Measurements from ENCODE around the gene SLC7A14.
"Not testable (repeated sequence)": the region's sequence is repeated elsewhere in the genome, so short reads cannot be mapped to it uniquely, and the experiment has no call there.

Gene SLC7A14

DNA sequence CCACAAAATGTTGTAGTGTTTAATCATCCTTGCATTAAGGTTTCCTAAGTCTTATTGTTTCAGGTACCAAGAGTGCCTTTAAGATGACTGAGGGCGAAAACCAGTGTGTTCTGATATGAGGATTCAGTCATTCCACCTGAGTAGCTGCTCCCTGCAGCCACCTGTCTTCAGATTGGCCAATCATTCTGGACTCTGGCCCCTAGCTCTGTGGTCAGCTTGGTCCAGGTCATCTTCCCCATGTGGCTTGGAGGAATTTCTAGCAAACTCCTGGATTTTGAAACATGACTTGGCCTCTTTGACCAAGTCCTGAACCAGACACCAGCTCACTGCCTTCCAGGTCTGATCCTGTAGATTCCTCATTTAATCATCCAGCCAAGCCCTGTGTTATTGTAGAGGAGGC, 7.8 kb upstream of the SLC7A14 start:
- no peak for DNase-seq (ENCODE audit: low spot score)

DNA sequence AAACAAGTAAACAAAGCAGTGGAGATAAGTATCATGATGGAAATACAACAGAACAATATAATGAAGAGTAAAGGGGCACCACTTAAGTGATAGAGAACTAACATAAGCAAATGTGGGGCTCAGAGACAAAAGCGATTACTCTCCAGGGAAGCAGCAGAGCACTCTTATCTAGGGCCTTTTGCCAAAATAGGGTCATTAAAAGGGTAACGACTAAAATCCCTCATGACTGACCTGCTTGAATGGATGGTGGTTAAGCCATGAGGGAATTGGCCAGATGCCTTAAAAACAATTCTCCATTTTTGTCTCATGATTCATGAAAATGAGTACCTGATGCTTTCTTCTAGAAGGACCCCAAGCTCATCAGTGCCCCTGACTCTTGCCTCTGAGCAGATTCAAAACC, 3.2 kb upstream of the SLC7A14 start:
- no peak for DNase-seq (ENCODE audit: low spot score)

DNA sequence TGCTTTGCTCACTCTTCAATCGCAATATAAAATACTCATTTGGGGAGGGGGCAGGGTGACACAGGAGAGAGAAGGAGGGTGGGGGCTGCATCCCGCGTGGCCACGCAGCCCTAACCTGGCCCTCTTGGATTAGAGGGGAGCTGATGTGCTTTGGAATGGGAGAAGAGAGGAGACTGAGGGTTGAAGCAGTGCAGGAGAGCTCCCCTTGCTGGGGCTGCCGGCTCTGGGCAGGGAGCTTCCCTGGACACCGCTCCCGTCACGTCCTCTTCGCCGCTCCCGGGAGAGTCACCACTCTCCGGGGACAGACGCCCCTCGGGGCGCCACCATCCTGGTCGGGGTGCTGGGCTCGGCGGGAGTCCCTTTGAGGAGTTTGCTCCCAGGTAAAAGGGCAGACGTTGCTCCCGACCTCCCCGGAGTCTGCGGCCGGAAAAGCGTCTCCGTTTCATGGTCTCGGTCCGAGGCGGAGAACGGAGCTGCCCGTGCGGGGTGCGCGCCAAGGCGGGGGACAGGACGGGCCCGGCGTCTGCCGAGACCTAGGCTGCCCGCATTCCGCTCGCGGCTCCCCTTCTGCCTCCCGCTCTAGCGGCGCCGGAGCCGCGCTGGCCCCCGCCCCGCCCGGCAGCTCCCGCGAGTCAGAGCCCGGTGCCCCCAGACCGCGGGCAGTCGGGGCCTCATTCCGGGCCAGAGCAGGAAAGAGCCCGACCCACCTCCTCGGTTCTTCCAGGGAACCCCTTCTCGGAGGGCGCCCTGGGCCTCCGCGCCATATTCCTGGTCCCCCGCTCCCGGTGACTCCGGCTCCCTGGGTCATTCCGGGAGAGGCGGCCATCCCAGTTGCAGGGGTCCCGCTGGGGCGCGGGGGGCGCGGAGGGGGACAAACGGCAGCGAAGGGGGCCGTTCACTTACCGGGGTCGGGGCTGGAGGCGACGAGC, 603 bp downstream of the SLC7A14 start:
- DNase-seq (ENCODE audit: low spot score) = no peak

DNA sequence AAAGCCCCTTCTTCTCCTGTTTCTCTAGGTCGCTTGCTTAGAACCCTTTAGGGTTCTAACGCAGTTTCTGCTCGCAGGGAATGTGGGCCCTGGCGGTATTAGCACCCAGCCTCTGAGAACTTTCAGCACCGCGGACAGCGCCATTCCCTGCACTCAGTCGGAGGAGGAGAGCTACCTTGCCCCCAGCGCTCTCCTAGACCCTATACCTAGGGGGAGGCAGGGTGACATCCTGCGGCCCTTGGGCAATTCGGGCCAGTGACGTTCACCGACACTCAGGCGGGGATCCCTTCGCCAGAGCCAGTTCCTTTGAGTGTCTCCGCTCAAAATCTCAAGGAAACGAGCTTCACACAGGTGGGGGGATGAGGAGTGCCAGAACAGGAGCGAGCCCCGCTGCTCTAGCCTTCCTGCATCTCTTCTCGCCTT, 1.3 kb downstream of the SLC7A14 start:
- DNase-seq (ENCODE audit: low spot score) = no peak

DNA sequence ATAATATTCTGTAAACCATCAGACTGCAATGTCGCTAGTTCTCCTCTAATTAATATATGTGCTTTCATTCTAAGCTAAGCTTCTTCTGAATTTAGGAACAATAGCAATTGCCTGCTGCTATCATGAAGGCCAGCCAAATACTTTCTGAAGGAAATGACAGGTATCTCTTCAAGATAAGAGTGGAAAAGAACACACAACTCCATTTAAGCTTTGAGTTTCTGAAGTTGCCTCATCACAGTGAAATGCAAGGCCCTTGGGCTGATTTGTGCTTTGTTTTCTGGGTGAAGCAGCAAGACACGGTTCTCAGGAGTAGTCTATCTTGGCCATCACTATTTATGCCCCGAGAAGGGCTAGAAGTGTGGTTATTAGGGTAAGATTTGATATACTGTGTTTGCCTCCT, 6.2 kb downstream of the SLC7A14 start:
- DNase-seq (ENCODE audit: low spot score) = no peak

DNA sequence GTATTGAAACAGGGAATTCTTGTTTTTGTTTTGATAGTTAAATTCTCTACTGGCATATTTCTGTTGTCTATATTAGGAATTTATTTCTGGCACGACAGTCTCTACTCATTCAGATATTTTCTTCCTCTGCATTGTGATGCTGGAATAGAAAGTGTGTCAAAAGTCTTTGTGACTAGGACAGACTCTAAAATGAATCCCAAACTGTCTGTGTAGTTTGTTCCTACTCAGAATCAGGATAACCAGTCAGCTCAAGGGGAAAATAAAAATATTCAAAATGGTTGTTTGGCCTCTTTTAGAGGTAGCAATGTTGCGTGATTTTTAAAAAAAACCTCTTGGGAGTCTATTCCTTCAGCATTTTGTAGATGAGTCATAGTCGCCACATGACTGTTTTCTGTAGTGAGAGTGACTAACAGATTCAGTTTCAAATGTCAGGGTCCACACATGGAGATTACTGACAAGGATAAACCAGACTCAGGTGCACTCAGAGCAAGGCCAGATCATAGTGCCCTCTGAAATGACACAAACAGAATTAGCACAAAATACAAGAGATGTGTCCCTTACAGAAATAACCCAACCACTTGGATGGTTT, 13.1 kb downstream of the SLC7A14 start:
- no peak for DNase-seq (ENCODE audit: low spot score)

DNA sequence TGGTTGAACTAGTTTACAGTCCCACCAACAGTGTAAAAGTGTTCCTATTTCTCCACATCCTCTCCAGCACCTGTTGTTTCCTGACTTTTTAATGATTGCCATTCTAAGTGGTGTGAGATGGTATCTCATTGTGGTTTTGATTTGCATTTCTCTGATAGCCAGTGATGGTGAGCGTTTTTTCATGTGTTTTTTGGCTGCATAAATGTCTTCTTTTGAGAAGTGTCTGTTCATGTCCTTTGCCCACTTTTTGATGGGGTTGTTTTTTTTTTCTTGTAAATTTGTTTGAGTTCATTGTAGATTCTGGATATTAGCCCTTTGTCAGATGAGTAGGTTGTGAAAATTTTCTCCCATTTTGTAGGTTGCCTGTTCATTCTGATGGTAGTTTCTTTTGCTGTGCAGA, 18.3 kb downstream of the SLC7A14 start:
- not testable (repeated sequence) for DNase-seq (ENCODE audit: low spot score)

DNA sequence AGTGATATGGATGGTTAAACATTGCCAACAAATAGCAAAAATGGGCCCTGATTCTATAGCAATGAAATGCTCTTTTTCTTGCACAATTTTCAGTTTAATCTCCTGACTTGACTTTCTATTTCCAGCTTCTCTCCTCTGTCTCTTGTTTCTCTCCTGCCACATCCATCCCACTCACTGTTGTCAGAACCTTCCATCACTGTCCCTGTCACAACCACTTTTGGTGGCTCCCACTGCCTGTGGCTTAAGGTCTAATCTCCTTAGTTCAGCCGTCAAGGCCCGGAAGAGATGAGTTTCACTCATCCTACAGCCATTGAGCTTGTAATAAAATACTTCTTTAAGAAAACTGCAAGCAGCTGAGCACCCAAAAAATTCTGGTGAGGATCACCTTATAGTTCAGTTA, 19.5 kb downstream of the SLC7A14 start:
- no peak for DNase-seq (ENCODE audit: low spot score)

DNA sequence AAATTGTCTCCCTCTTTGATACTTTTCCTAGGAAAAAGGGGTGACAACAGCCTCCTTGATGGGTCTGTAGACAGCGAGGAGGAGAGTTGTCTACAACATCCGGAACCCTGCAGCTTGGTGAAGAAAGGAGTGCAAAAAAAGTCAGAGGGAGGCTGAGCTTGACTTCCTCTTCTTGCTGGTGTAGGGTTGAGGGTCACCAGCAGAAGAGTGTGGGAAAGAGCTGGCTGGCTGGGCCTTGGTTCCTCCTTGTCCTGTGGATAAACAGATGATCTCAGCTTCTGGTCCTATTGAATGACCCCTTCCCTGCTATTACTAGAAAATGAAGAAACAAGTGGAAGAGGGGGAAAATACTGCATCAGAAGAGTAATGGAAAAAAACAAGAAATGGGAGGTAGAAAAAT, 20.4 kb downstream of the SLC7A14 start:
- DNase-seq (ENCODE audit: low spot score) = no peak

DNA sequence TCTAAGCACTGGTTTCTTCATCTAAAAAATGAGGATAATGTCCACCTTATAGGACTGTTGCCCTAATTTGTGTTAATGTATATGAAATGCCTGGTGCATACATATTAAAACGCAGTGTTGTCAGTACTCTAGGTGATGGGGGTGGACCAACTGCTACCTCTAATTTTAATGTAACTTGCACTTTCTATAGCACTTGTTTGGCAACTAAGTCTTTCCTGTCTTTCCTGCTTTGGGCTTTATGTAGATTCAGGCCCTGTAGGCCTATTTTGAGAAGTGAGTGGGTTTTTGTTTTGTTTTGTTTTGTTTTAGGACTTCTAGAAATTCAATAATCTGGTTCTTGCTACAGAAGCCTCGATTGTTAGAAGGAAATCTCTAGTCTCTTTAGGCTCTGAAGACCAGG, 21.2 kb downstream of the SLC7A14 start:
- no peak for DNase-seq (ENCODE audit: low spot score)

DNA sequence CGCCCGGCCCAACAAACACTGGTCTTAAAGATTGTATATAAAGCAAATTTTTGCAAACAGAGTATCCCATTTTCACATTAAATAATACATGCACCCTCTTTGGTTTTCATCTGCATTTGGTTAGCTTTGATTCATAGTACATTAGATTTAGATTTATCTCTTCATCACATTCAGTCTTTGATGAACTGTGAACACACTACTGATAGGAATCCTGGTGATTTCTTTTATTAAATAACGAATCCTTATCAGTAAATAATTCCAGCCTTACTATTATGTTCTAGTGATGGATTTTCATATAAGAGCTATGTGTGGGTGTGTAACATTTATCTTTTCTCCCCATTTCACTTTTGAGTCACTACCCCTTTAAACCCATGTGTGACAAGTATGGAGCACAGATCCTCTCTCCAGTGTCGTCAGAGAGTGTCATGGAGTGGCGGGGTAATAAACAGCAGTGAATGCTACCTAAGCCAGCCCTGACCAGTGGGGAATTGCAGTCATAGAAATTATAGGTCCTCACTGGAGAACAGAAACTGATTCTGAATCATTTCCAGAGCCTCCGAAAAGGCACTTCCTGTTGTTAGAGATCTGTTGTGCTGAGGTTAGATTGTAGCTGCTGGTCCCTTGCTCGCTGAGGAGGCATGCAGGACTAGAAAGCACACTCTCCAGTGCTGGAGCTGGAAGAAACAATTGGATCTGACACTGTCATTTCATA, 22.0 kb downstream of the SLC7A14 start:
- no peak for DNase-seq (ENCODE audit: low spot score)

DNA sequence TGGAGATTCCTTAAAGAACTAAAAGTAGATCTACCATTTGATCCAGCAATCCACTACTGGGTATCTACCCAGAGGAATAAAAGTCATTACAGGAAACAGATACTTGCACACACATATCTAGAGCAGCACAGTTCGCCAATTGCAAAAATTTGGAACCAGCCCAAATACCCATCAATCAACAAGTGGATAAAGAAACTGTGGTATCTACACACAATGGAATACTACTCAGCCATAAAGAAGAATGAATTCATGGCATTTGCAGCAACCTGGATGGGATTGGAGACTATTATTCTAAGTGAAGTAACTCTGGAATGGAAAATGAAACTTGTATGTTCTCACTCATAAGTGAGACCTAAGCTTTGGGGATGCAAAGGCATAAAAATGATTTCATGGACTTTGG, 23.8 kb downstream of the SLC7A14 start:
- DNase-seq (ENCODE audit: low spot score) = no peak

DNA sequence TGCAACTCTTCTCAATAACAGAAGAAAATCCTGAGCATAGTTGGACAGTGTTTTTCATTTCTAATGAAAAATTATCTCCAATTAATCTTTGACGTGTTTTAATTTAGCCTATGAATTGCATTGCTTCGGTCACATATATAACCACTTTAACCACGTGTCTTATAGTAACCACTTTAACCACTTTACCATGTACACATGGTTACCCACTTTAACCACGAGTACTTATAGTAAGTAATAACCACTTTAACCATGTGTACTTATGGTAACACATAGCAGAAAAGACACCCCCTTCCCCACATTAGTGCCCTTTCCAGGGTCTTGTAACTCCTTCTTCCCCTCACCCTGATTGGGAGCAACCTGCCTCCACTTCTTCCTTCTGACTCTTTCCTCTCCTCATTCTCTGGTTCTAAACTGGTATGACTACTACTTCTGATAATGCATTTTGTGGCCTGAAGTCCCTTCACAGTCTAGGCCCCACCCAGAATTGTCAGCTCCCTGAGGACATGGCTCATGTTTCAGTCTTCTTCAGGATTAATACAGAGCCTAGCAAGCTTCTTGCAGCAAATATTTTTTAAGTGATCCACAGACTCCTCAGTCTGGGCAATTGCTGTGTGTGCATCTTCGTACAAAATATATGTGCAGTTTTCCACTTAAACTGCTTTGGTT, 25.0 kb downstream of the SLC7A14 start:
- DNase-seq (ENCODE audit: low spot score) = no peak

DNA sequence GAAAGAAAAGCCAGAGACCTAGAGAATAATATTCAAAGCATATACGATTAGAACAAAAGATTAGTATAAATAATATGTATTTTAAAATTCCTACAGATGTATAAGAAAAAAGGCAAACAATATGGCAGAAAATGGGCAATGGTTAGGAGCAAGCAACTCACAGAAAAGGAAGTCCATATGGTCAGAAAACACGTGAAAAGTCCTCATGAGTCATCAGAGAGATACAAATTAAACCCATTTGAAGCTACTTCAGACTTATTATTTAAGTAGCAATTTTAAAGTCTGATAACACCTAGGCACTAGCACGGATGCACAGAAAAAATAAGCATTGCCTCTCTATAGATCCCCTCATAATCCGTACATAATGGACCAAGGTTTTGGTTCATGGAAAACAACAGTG, 25.6 kb downstream of the SLC7A14 start:
- DNase-seq (ENCODE audit: low spot score) = no peak

DNA sequence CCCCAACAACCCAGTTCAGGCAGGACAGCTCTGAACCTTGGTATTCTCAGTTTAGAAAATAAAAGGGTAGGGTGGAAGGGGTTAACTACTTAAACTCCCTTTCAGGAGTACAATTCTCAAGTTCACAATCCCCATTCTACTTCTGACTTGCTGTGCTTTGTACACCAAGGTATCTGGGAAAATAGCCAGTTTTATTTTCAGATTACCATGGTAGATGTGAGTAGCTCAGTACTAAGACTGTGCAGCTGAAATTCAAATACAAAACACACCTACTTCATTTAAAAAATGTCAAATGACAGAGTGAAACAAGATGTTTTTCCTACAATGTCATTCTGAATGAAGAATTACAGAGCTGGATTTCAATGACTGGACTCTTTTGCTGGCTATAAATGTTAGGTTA, 27.4 kb downstream of the SLC7A14 start:
- no peak for DNase-seq (ENCODE audit: low spot score)

DNA sequence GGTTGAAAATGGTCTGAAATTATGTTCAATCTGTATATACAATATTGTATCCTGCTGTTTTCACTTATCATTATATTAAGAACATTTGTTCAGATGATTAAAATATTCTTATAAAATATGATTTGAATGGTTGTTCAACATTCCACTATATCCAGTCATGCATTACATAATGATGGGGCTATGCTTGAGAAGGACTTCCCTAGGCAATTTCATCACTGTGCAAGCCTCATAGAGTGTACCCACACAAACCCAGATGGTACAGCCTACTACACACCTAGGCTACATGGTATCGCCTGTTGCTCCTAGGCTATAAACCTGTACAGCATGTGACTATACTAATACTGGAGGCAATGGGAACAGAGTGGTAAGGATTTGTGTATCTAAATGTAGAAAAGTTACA, 30.5 kb downstream of the SLC7A14 start:
- DNase-seq (ENCODE audit: low spot score) = no peak

DNA sequence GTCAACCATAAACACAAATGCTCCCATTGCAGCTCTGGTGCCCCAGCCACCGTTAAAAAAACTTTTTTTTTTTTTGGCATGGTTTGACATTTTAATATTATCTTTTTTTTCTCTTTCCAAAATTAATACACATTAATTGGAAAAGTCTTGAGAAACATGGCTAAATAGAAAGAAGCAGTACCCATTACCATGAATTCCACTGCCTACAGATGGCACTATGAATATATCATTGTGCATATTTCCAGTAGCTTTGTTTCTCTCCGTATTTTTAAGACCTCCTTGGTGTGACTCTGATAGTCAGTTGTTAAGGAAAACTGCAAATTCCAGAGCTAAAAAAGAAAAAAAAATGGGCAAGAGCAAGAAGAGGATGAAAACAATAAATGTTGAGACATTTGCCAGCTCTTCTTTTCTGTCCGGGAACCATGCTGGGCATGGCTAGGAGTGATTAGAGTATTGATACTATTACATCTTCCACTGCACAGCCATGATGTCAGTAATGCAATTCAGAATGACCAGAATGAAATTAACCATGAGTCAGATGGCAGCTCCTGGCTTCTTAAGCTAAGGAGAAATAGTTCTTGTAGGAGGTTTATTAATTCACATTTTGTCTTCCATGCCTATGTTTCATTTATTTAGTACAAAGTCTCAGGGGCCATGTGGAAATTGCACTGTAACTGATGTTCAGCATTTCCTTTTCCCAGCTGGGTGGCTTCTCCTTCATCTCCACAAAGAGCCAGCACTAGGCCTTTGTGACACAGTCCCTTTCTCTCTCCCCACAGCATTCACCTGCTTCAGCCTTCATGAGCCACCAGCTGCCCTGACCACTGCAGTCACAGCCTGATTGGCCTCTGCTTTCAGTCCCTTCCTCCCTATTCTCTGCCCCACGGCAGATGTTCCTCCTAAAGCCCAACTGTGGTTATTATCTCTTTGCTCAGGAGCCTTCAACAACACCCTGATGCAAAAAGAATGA, 31.8 kb downstream of the SLC7A14 start:
- DNase-seq (ENCODE audit: low spot score) = no peak

DNA sequence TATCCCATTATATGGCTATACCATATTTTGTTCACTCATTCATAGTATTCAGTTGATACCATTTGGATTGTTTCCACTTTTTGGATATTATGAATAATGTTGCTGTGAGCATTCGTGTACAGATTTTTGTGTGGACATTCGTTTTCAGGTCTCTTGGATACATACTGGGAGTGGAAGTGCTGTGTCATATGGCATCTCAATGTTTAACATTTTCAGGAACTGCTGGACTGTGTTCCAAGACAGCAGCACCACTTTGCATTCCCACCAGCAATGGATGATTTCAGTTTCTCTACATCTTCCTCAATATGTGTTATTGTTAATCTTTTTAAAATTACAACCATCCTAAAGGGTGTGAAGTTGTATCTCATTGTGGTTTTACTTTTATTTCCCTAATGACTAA, 34.6 kb downstream of the SLC7A14 start:
- no peak for DNase-seq (ENCODE audit: low spot score)

DNA sequence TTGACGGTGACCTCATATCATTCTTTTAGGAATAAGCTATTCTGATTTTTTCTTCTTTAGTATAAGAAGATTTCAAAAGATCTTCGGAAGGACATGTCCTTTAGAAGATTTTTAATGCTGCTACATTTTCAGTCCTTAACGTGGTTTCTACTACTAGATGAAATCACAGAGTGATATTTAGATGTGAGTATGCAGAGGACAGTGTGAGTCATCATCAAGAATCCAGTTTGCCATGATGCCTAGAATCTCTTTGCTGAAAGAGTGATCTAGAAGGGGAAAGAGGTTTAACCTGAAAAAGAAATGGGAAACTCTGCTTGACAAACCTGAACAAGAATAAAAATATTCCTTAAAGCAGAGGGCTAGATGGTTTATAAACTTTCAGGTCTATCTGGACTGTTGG, 43.2 kb downstream of the SLC7A14 start:
- no peak for DNase-seq (ENCODE audit: low spot score)

DNA sequence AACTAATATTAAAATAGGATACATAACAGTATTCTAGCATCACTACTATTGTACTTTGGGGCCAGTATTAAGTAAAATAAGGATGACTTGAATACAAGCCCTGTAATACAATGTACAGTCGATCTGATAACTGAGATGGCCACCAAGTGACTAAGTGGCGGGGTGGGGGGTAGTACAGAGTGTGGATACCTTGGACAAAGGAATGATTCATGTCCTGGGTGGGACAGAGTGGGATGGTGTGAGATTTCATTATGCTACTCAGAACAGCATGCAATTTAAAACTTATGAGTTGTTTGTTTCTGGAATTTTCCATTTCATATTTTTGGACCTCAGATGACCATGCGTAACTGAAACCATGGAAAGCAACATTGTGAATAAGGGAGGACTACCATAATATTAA, 46.0 kb downstream of the SLC7A14 start:
- DNase-seq (ENCODE audit: low spot score) = no peak

DNA sequence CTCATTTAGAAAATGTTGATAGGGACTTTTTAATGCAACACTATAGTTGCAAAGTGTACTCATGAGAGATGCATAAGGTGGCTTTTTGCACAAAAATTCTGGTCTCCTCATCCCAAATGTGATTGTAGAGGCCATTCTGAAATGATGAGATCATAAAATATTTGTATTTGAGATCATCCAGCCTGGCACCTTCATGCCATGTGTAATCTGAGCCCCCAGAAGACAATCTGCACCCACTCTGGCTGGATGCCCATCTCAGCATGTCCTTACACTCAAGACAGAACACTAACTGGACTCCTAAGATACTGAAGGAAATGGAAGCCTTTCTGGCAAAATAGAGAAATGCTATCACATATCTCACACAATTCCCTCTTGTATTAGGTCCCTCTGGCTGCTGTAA, 49.2 kb downstream of the SLC7A14 start:
- no peak for DNase-seq (ENCODE audit: low spot score)

Data from CD4-positive, alpha-beta T cell treated with Interleukin-6 at 100 ng/mL for 8 hours (primary cell).